Upper lobe of left lung (tissue), 6 donors: Measurements from ENCODE around the gene DGKI. TPM values are rescaled to one million over a fixed set of nuclear protein-coding genes. Genes with fewer than 3 reads are reported as not detected.

Source experiments
- ATAC-seq, 2 donors: fragments of 200-7000 bp; cut with Tn5 transposase; one replicate each; pipeline ENCODE4 v1.9.1; 2022; ENCODE audit warnings: mild to moderate bottlenecking in 2 of 2, moderate library complexity in 2 of 2; ENCODE audit not compliant: low FRiP score in 2 of 2
- DNase-seq, 2 donors: peaks; one replicate each; pipeline ENCODE4 v3.0.0-alpha.2; 2019 to 2020
- H3K27ac ChIP-seq, 4 donors: fragments of 200-600 bp; sonication (generic); one replicate each; pipeline ENCODE4 v1.5.1; 2016 to 2019
- H3K27me3 ChIP-seq, 4 donors: fragments of 200-600 bp; sonication (generic); one replicate each; pipeline ENCODE4 v1.5.1; 2017 to 2019
- H3K36me3 ChIP-seq, 4 donors: fragments of 200-600 bp; sonication (generic); one replicate each; pipeline ENCODE4 v1.5.1; 2016 to 2019
- H3K4me1 ChIP-seq, 4 donors: fragments of 200-600 bp; sonication (generic); one replicate each; pipeline ENCODE4 v1.5.1; 2018 to 2019
- H3K4me3 ChIP-seq, 4 donors: fragments of 200-600 bp; sonication (generic); one replicate each; pipeline ENCODE4 v1.5.1; 2017 to 2019; ENCODE audit warnings: mild to moderate bottlenecking in 2 of 4, moderate library complexity in 1 of 4
- H3K9me3 ChIP-seq, 4 donors: fragments of 200-600 bp; sonication (generic); one replicate each; pipeline ENCODE4 v1.5.1; 2018 to 2019
- EP300 ChIP-seq, 4 donors: sonication (generic); formaldehyde crosslinking; IDR thresholded peaks; one replicate each; pipeline ENCODE4 v1.5.1; 2017; ENCODE audit warnings: antibody characterized with exemption in 4 of 4, control low read depth in 2 of 4
- POLR2A ChIP-seq, 4 donors: fragments of 450-650 bp; IDR thresholded peaks; one replicate each; pipeline ENCODE4 v1.5.1; 2016 to 2017; ENCODE audit warnings: antibody characterized with exemption in 4 of 4, mild to moderate bottlenecking in 2 of 4
- POLR2AphosphoS5 ChIP-seq, 2 donors: sonication (generic); formaldehyde crosslinking; IDR thresholded peaks; one replicate each; pipeline ENCODE4 v1.5.1; 2017; ENCODE audit warnings: antibody characterized with exemption in 2 of 2
- WGBS, 2 donors: methylation state at CpG; one replicate each; pipeline ENCODE4 v1.1.5; 2017 to 2018; 5-methylcytosine and 5-hydroxymethylcytosine counted together
- total RNA-seq, 6 donors: library from RNA; depleted of rRNA in 4 of 6; stranded (reverse); fragments of >200 nt in 4 of 6; gene quantifications; one replicate each; pipeline versions ENCODE4 v1.1.0 to v1.2.1, GENCODE V29; 2016 to 2021
- TF ChIP-seq, protein P1 (sequence below), 6 experiments: fragments of 450-650 bp in 4 of 6; fragments of 200-600 bp in 2 of 6; sonication (generic) in 2 of 6; IDR thresholded peaks; one replicate each; pipeline ENCODE4 v1.5.1; 2016 to 2019; ENCODE audit warnings: antibody characterized with exemption in 6 of 6
- donor health status: DM: no; HTN: no; CAD: no; lungs with moderate emphysema.
- donor health status: DM: no; HTN: yes; CAD: no; lungs with severe emphysema.

The DGKI gene
- total RNA-seq, 6 donors from 2014 or later: under 0.01 to 4.5 (median 0.34) TPM; not detected in 1

- ATAC-seq: peak in 1 of 2 donors; percentile 35
These were observed 27.4 kb upstream of the DGKI start for GRCh38 chr7:137873979-137874777.

GRCh38 chr7:137873524-137873923 is 26.8 kb upstream of the DGKI start:
- peaks cover 0 to 5% (median 2%) of the 10 kb centered on the region in 4 donors for H3K4me1 ChIP-seq
- peak overlapping the region in 3 of 4 donors; percentile 7 to 18 (median 16) for H3K27ac ChIP-seq
- DNase-seq: no peak
- TF ChIP-seq EP300 (IDR thresholded peaks at IDR 0.05) (no peak), POLR2A (IDR thresholded peaks at IDR 0.05) (no peak), POLR2AphosphoS5 (IDR thresholded peaks at IDR 0.05) (no peak)
- TF ChIP-seq, protein P1, sequence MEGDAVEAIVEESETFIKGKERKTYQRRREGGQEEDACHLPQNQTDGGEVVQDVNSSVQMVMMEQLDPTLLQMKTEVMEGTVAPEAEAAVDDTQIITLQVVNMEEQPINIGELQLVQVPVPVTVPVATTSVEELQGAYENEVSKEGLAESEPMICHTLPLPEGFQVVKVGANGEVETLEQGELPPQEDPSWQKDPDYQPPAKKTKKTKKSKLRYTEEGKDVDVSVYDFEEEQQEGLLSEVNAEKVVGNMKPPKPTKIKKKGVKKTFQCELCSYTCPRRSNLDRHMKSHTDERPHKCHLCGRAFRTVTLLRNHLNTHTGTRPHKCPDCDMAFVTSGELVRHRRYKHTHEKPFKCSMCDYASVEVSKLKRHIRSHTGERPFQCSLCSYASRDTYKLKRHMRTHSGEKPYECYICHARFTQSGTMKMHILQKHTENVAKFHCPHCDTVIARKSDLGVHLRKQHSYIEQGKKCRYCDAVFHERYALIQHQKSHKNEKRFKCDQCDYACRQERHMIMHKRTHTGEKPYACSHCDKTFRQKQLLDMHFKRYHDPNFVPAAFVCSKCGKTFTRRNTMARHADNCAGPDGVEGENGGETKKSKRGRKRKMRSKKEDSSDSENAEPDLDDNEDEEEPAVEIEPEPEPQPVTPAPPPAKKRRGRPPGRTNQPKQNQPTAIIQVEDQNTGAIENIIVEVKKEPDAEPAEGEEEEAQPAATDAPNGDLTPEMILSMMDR (IDR thresholded peaks at IDR 0.05): no peak
- H3K27me3 ChIP-seq: no peaks in the 10 kb centered on the region
- 98% methylated on average over 3 of the region's 3 CpGs for WGBS, 2 donors
- H3K36me3 ChIP-seq: peaks cover 2 to 45% (median 6%) of the 10 kb centered on the region in 4 donors
- H3K4me3 ChIP-seq: no peak overlapping the region
- ATAC-seq: peak in 1 of 2 donors; percentile 2
- H3K9me3 ChIP-seq: no peaks in the 10 kb centered on the region

More at GRCh38 chr7:137873979-137874777, 27.4 kb upstream of the DGKI start:
- Histone ChIP-seq H3K36me3 (peaks cover 4 to 52% (median 10%) of the 10 kb centered on the region in 4 donors), H3K4me1 (peaks cover 0 to 6% (median 2%) of the 10 kb centered on the region in 4 donors), H3K4me3 (no peak overlapping the region), H3K9me3 (no peaks in the 10 kb centered on the region), H3K27me3 (no peaks in the 10 kb centered on the region), H3K27ac (peak overlapping the region in 3 of 4 donors; percentile 7 to 18 (median 16))
- TF ChIP-seq, protein P1 (IDR thresholded peaks at IDR 0.05): no peak
- TF ChIP-seq POLR2A (IDR thresholded peaks at IDR 0.05): no peak
- TF ChIP-seq POLR2AphosphoS5 (IDR thresholded peaks at IDR 0.05): no peak
- TF ChIP-seq EP300 (IDR thresholded peaks at IDR 0.05): no peak
- WGBS, 2 donors: 78 to 80% methylated on average over 7 of the region's 7 CpGs
- no peak for DNase-seq

- Histone ChIP-seq H3K36me3 (peaks cover 0 to 33% (median 3%) of the 10 kb centered on the region in 4 donors), H3K4me3 (no peak overlapping the region), H3K27ac (peak overlapping the region; percentile 1 to 44 (median 29)), H3K27me3 (no peaks in the 10 kb centered on the region), H3K4me1 (no peaks in the 10 kb centered on the region), H3K9me3 (no peaks in the 10 kb centered on the region)
- ATAC-seq (peak; percentile 55 to 61), DNase-seq (no peak)
- 88 to 91% methylated on average over 7 of the region's 7 CpGs for WGBS, 2 donors
- TF ChIP-seq EP300 (IDR thresholded peaks at IDR 0.05): peak in 1 of 4 donors; percentile 6
- no peak for TF ChIP-seq POLR2A (IDR thresholded peaks at IDR 0.05)
- TF ChIP-seq POLR2AphosphoS5 (IDR thresholded peaks at IDR 0.05): peak in 1 of 2 donors; percentile 71
These were observed 24.6 kb upstream of the DGKI start for GRCh38 chr7:137871170-137871915.

- H3K36me3 ChIP-seq: peaks cover 0 to 32% (median 3%) of the 10 kb centered on the region in 4 donors
- DNase-seq (no peak), ATAC-seq (no peak)
- no peak overlapping the region for H3K27ac ChIP-seq
- H3K4me1 ChIP-seq: no peaks in the 10 kb centered on the region
- no peaks in the 10 kb centered on the region for H3K27me3 ChIP-seq
- TF ChIP-seq POLR2AphosphoS5 (IDR thresholded peaks at IDR 0.05): no peak
- TF ChIP-seq POLR2A (IDR thresholded peaks at IDR 0.05): no peak
- no peak for TF ChIP-seq EP300 (IDR thresholded peaks at IDR 0.05)
- TF ChIP-seq, protein P1 (IDR thresholded peaks at IDR 0.05): no peak
- no peak overlapping the region for H3K4me3 ChIP-seq
- no peaks in the 10 kb centered on the region for H3K9me3 ChIP-seq
These were observed 23.9 kb upstream of the DGKI start for GRCh38 chr7:137870684-137871083.

- no peaks in the 10 kb centered on the region for H3K9me3 ChIP-seq
- H3K4me1 ChIP-seq: no peaks in the 10 kb centered on the region
- 94 to 96% methylated on average over 1 of the region's 1 CpG for WGBS, 2 donors
- DNase-seq (no peak), ATAC-seq (no peak)
- TF ChIP-seq POLR2AphosphoS5 (IDR thresholded peaks at IDR 0.05) (no peak), EP300 (IDR thresholded peaks at IDR 0.05) (no peak), POLR2A (IDR thresholded peaks at IDR 0.05) (no peak)
- TF ChIP-seq, protein P1 (IDR thresholded peaks at IDR 0.05): no peak
- H3K36me3 ChIP-seq: peaks cover 0 to 32% (median under 1%) of the 10 kb centered on the region in 4 donors
- H3K4me3 ChIP-seq: no peak overlapping the region
- H3K27ac ChIP-seq: no peak overlapping the region
- H3K27me3 ChIP-seq: no peaks in the 10 kb centered on the region
These were observed 23.3 kb upstream of the DGKI start for GRCh38 chr7:137870078-137870477.
